ENCODE measurements around the gene SLC25A13.

SLC25A13 gene

GRCh38 chr7:96238976-96239766 lies 82.7 kb downstream of the SLC25A13 start:
- DNase-seq: no peak

GRCh38 chr7:96238474-96238873 lies 83.4 kb downstream of the SLC25A13 start:
- DNase-seq: no peak

- no peak for DNase-seq
Observed at GRCh38 chr7:96237040-96237439, 84.9 kb downstream of the SLC25A13 start.

- peak in 1 of 4 experiments; percentile 5 for DNase-seq
Observed at GRCh38 chr7:96236198-96237039, 85.5 kb downstream of the SLC25A13 start.

- no peak for DNase-seq
Observed at GRCh38 chr7:96235281-96235680, 86.6 kb downstream of the SLC25A13 start.

- DNase-seq: no peak
Observed at GRCh38 chr7:96233528-96234154, 88.3 kb downstream of the SLC25A13 start.

- DNase-seq: no peak
Observed at GRCh38 chr7:96233084-96233483, 88.8 kb downstream of the SLC25A13 start.

- no peak for DNase-seq
Observed at GRCh38 chr7:96228760-96229159, 93.1 kb downstream of the SLC25A13 start.

- DNase-seq: no peak
Observed at GRCh38 chr7:96225251-96225650, 96.6 kb downstream of the SLC25A13 start.

- DNase-seq: peak; percentile 20 to 66 (median 56)
Observed at GRCh38 chr7:96224685-96225084, 97.2 kb downstream of the SLC25A13 start.

GRCh38 chr7:96224073-96224472 lies 97.8 kb downstream of the SLC25A13 start:
- no peak for DNase-seq

GRCh38 chr7:96221888-96222287 lies 100.0 kb downstream of the SLC25A13 start:
- no peak for DNase-seq

- DNase-seq: peak in 2 of 4 experiments; percentile 11 to 34
Observed at GRCh38 chr7:96219378-96220130, 102.3 kb downstream of the SLC25A13 start.

- DNase-seq: no peak
Observed at GRCh38 chr7:96218664-96219243, 103.1 kb downstream of the SLC25A13 start.

- DNase-seq: no peak
Observed at GRCh38 chr7:96217147-96217546, 104.8 kb downstream of the SLC25A13 start.

GRCh38 chr7:96216373-96216772 lies 105.5 kb downstream of the SLC25A13 start:
- no peak for DNase-seq

- no peak for DNase-seq
Observed at GRCh38 chr7:96212474-96212873, 109.4 kb downstream of the SLC25A13 start.

GRCh38 chr7:96211954-96212353 lies 109.9 kb downstream of the SLC25A13 start:
- DNase-seq: no peak

GRCh38 chr7:96205665-96206064 lies 116.2 kb downstream of the SLC25A13 start:
- no peak for DNase-seq

GRCh38 chr7:96204601-96205000 lies 117.3 kb downstream of the SLC25A13 start:
- no peak for DNase-seq

- no peak for DNase-seq
Observed at GRCh38 chr7:96203786-96204185, 118.1 kb downstream of the SLC25A13 start.

GRCh38 chr7:96202102-96202501 lies 119.8 kb downstream of the SLC25A13 start:
- no peak for DNase-seq

Measured in suppressor macrophage (primary cell).